Subcutaneous abdominal adipose tissue (tissue), 5 donors: ENCODE results near the gene MICALL1.
"Not testable (repeated sequence)": the region's sequence is repeated elsewhere in the genome, so short reads cannot be mapped to it uniquely, and the experiment has no call there.

Experiments used
- H3K27ac ChIP-seq: one replicate; pipeline ENCODE4 v1.7.0; 2013; ENCODE audit warnings: low read depth, mild to moderate bottlenecking, inconsistent platforms, low read length, moderate library complexity
- H3K27me3 ChIP-seq, 5 donors: one replicate each; pipeline ENCODE4 v1.7.0; 2013; ENCODE audit warnings: low read length in 5 of 5, inconsistent platforms in 1 of 5; ENCODE audit not compliant: control insufficient read depth in 5 of 5, insufficient read depth in 4 of 5
- H3K36me3 ChIP-seq, 5 donors: one replicate each; pipeline ENCODE4 v1.7.0; 2013; ENCODE audit warnings: low read length in 5 of 5; ENCODE audit not compliant: control insufficient read depth in 5 of 5, insufficient read depth in 5 of 5
- H3K4me1 ChIP-seq, 5 donors: one replicate each; pipeline ENCODE4 v1.7.0; 2013; ENCODE audit warnings: low read length in 5 of 5, mild to moderate bottlenecking in 3 of 5, moderate library complexity in 1 of 5; ENCODE audit not compliant: control insufficient read depth in 5 of 5, insufficient read depth in 5 of 5
- H3K4me3 ChIP-seq, 5 donors: one replicate each; pipeline ENCODE4 v1.7.0; 2013; ENCODE audit warnings: low read length in 5 of 5, low read depth in 1 of 5
- H3K9ac ChIP-seq, 5 donors: one replicate each; pipeline ENCODE4 v1.7.0; 2013; ENCODE audit warnings: low read length in 5 of 5, mild to moderate bottlenecking in 4 of 5, moderate library complexity in 3 of 5
- H3K9me3 ChIP-seq, 5 donors: one replicate each; pipeline ENCODE4 v1.7.0; 2013; ENCODE audit warnings: low read length in 5 of 5; ENCODE audit not compliant: control insufficient read depth in 5 of 5
- donor health status: healthy.
- donor health status: healthy.
- donor health status: healthy.
- donor health status: healthy.
- donor health status: healthy.

Gene MICALL1

GRCh38 chr22:37971475-37972434 is 65.7 kb downstream of the MICALL1 start:
- Histone ChIP-seq H3K27ac (no peak overlapping the region), H3K9ac (no peak overlapping the region), H3K4me3 (no peak overlapping the region), H3K27me3 (no peaks in the 10 kb centered on the region), H3K36me3 (peaks cover 0 to 44% (median 29%) of the 10 kb centered on the region in 5 donors), H3K9me3 (no peaks in the 10 kb centered on the region), H3K4me1 (no peaks in the 10 kb centered on the region)

GRCh38 chr22:37972527-37972926 is 66.4 kb downstream of the MICALL1 start:
- Histone ChIP-seq H3K4me3 (no peak overlapping the region), H3K36me3 (peaks cover 0 to 36% (median 21%) of the 10 kb centered on the region in 5 donors), H3K4me1 (no peaks in the 10 kb centered on the region), H3K27ac (no peak overlapping the region), H3K9me3 (no peaks in the 10 kb centered on the region), H3K9ac (peak overlapping the region in 1 of 5 donors; percentile 38), H3K27me3 (no peaks in the 10 kb centered on the region)

GRCh38 chr22:37973271-37974170 is 67.4 kb downstream of the MICALL1 start:
- H3K4me3 ChIP-seq = no peak overlapping the region

GRCh38 chr22:37975153-37975552 is 69.1 kb downstream of the MICALL1 start:
- H3K36me3 ChIP-seq = peaks cover 0 to 19% (median 9%) of the 10 kb centered on the region in 5 donors
- H3K27me3 ChIP-seq = no peaks in the 10 kb centered on the region
- H3K27ac ChIP-seq = no peak overlapping the region
- no peak overlapping the region for H3K9ac ChIP-seq
- H3K9me3 ChIP-seq = no peaks in the 10 kb centered on the region
- H3K4me1 ChIP-seq = no peaks in the 10 kb centered on the region
- no peak overlapping the region for H3K4me3 ChIP-seq

More at GRCh38 chr22:37973271-37974170, 67.4 kb downstream of the MICALL1 start:
- Histone ChIP-seq H3K9ac (no peak overlapping the region), H3K27ac (no peak overlapping the region), H3K9me3 (no peaks in the 10 kb centered on the region), H3K27me3 (no peaks in the 10 kb centered on the region), H3K4me1 (no peaks in the 10 kb centered on the region), H3K36me3 (peaks cover 0 to 29% (median 11%) of the 10 kb centered on the region in 5 donors)

- H3K4me3 ChIP-seq, H3K4me1 ChIP-seq, H3K9ac ChIP-seq, H3K9me3 ChIP-seq, H3K27me3 ChIP-seq, H3K27ac ChIP-seq: not testable (repeated sequence)
- peaks cover 0 to 22% (median 8%) of the 10 kb centered on the region in 5 donors for H3K36me3 ChIP-seq
Measured at GRCh38 chr22:37976022-37976421, 69.9 kb downstream of the MICALL1 start.

GRCh38 chr22:37976547-37976946 is 70.5 kb downstream of the MICALL1 start:
- H3K4me1 ChIP-seq = peaks cover 0 to 10% (median 7%) of the 10 kb centered on the region in 5 donors
- no peaks in the 10 kb centered on the region for H3K27me3 ChIP-seq
- H3K36me3 ChIP-seq = peaks cover 0 to 22% (median 4%) of the 10 kb centered on the region in 5 donors
- no peaks in the 10 kb centered on the region for H3K9me3 ChIP-seq
- no peak overlapping the region for H3K9ac ChIP-seq
- H3K4me3 ChIP-seq = no peak overlapping the region
- no peak overlapping the region for H3K27ac ChIP-seq

GRCh38 chr22:37979782-37980181 is 73.7 kb downstream of the MICALL1 start:
- Histone ChIP-seq H3K27me3 (no peaks in the 10 kb centered on the region), H3K36me3 (peaks cover 0 to 13% (median 2%) of the 10 kb centered on the region in 5 donors), H3K27ac (no peak overlapping the region), H3K4me3 (no peak overlapping the region), H3K9ac (peak overlapping the region in 1 of 5 donors; percentile 35), H3K4me1 (peaks cover 4 to 24% (median 21%) of the 10 kb centered on the region in 5 donors), H3K9me3 (no peaks in the 10 kb centered on the region)

- no peaks in the 10 kb centered on the region for H3K27me3 ChIP-seq
- peak overlapping the region in 1 of 5 donors; percentile 5 for H3K9ac ChIP-seq
- peaks cover 4 to 24% (median 21%) of the 10 kb centered on the region in 5 donors for H3K4me1 ChIP-seq
- peaks cover 0 to 16% (median 4%) of the 10 kb centered on the region in 5 donors for H3K36me3 ChIP-seq
- H3K27ac ChIP-seq = no peak overlapping the region
- H3K4me3 ChIP-seq = peak overlapping the region in 1 of 5 donors; percentile 33
- H3K9me3 ChIP-seq = no peaks in the 10 kb centered on the region
Measured at GRCh38 chr22:37981282-37982011, 75.3 kb downstream of the MICALL1 start.

GRCh38 chr22:37982151-37982785 is 76.2 kb downstream of the MICALL1 start:
- Histone ChIP-seq H3K9ac (peak overlapping the region in 2 of 5 donors; percentile 7 to 20), H3K4me1 (peaks cover 4 to 24% (median 21%) of the 10 kb centered on the region in 5 donors), H3K9me3 (no peaks in the 10 kb centered on the region), H3K36me3 (peaks cover 0 to 23% (median 7%) of the 10 kb centered on the region in 5 donors), H3K4me3 (peak overlapping the region in 2 of 5 donors; percentile 9 to 17), H3K27me3 (no peaks in the 10 kb centered on the region), H3K27ac (no peak overlapping the region)
